ELR (cell line): ENCODE measurements around the gene DOCK2.

Source experiments
- DNase-seq: peaks from one replicate; pipeline ENCODE4 v3.0.0-alpha.2; 2015; ENCODE audit warnings: low read depth

Gene DOCK2

DNA sequence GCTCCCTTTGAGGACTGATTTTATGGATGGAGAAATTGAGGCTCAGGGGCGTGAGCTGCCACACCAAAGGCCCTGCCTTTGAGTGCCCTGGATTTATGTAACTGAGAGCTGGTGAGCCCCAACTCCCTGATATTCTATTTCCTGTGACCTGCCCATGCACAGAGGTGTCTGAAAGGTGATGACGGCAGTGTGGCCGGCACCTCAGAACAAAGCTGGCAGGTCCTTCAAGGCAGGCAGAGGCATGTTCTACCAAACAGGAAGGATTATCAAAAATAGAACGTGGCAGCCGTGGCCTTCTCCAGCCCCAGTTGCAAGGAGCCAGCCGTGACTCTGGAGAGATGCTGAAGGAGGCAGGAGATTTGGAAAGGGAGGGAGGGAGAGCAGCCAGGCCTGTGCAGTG lies 307.0 kb downstream of the DOCK2 start:
- no peak for DNase-seq

GRCh38 chr5:169944922-169945680 lies 308.0 kb downstream of the DOCK2 start:
- DNase-seq, result no peak

DNA sequence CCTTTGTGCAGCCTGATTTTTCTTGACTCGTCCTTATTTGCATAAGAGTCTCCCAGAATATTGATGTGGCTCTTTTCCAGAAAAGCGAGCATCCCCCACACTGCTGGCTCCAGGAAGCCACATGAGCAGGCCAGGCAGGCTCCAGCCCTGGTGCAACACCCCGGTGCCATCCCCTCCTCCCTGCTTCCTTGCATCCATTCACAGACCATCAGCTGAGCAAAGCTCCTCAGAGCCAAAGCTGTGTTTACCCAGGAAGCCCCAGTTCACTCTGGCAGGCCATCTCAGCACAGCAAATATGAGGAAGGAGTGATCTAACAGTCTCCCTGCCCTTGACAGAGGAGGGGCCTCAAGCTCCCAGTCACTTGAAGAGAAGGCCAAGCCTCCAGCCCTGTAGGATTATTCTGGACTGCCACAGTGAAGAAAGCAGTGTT lies 308.8 kb downstream of the DOCK2 start:
- peak; percentile 65 for DNase-seq

DNA sequence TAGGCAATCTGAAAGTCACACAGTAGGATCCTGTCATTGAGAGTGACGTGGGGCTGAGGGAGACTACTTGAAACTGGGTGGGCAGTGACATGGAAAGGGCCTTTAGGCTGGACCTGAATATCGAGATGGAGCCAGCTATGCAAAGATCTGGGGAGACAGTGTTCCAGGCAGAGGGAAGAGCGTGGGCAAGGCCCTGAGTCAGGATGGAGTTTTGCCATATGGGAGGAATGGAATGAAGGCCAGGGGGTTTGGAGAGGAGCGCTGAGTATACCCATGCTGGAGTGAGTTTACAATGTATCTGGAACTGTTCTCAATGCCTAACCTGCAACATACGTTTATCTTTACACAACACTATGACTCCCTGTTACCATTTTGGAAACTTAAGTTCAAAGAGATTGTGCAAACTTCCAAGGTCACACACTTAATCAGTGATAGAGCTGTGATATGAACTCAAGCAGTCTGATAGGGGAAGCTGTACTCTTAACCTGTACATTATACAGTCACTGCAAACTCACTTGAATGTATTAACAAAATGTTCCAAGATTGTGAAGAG lies 309.7 kb downstream of the DOCK2 start:
- DNase-seq, result no peak

DNA sequence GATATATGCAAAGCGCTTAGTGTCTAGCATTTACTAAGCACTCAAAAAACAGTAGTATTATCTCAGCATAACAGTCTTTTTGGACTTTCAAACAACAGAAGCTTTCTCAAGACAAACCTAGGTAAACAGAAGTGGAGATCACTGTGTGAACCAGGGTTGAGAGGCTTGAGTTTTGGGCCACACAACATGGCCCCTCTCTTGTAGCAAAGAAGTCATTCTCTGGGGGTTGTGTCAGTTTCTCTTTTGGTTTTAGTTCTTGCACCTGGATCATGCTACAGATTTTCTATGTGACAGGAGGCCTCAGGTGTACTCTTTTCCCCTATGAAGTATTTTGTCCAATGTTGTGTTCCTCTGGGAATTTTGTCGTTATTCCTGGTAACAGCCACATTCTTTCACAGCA lies 313.3 kb downstream of the DOCK2 start:
- DNase-seq, result no peak

GRCh38 chr5:169953196-169953595 lies 316.1 kb downstream of the DOCK2 start:
- DNase-seq, result peak; percentile 80

DNA sequence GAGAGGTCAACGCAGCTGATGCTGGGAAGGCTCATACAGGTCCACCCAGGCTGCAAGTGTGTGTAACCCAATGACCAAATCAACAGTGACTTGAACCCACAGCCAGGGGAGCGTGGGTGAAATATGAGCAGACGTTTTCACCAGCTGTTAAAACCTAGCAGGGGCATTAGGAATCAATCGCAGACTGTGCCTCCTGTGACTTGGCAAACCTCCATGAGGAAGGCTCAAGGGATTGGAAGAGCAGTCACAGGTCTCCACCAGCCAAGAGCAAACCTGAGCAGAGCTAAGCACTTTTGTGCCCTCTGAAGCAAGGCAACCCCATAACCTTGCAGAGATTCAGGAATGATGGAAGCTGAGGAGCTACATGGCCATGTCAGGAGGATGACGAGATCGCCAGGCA lies 317.7 kb downstream of the DOCK2 start:
- no peak for DNase-seq

DNA sequence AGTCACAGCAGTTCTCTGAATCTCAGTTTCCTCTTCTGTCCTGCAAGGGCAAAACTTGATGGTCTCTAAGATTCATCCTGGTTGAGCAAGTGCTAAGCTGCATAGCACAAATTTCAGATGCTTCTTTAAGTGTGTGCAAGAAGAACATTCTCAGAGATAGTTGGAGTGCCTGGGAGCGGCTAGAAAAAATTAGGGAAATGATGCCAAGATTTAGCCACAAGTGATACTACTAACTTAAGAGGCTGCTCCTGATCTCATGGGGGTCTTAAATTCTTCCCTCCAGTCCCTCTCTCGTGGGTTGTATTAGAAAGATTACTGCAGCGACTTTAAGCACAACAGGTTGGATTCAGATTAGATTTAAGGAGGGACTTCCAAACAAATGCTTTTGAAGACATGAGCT lies 319.1 kb downstream of the DOCK2 start:
- DNase-seq, result no peak

- DNase-seq, result peak; percentile 47
Measured at GRCh38 chr5:169956756-169957155, 319.7 kb downstream of the DOCK2 start.

DNA sequence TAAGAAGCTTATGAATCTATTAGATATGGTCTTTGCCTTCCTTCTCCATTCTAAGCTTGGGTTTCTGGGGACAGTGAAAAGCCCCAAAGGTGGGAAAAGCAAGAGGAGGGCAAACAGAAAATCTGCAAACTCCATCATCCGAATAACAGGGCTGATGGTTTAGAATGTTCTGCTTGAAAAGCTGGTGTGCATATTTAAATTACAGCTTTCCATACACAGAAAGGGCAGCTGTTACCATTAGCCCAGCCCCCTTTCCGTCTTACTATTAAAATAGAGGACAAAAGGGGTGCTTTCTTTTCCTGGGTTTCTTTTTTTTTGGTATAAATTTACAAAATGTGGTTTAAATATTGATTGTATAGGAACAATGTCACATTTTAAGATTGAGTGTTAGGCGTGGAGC lies 321.2 kb downstream of the DOCK2 start:
- no peak for DNase-seq

GRCh38 chr5:169960659-169961058 lies 323.6 kb downstream of the DOCK2 start:
- peak; percentile 52 for DNase-seq

- DNase-seq, result no peak
Measured at GRCh38 chr5:169964246-169964645, 327.2 kb downstream of the DOCK2 start.

- no peak for DNase-seq
Measured at GRCh38 chr5:169970339-169970738, 333.3 kb downstream of the DOCK2 start.

- DNase-seq, result peak; percentile 98
Measured at GRCh38 chr5:169970911-169971765, 334.1 kb downstream of the DOCK2 start.

GRCh38 chr5:169971780-169972179 lies 334.7 kb downstream of the DOCK2 start:
- DNase-seq, result peak; percentile 37

GRCh38 chr5:169973056-169973455 lies 336.0 kb downstream of the DOCK2 start:
- no peak for DNase-seq

DNA sequence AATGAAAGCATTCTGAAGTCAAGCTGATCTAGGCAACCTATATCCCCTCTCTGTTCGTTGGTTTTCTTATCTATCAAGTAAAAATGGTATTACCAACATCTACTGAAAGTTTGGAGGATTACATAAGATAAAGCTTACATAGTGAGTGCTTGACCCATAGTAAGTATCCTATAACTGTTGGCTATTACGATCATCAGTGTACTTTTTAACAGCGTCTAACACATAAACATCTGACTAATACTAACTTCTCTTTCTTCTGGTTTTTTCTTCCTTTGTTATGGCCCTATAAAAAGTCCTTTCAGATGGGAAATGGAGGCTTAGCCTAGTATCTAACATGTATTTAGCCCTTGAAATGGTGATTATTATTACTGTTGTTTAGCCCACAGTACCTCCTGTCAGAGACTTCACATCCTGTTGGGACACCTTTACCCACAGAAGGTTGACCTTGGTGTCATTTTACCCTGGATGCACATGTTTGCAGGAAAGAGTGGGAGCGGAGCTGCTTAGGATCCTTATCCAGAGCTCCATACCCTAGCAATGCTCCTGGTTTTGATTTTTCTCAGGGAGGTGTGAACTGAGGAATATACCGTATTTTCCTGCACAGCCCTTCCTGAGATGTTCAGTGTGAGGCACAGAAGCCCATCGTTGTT lies 337.2 kb downstream of the DOCK2 start:
- peak; percentile 34 for DNase-seq

GRCh38 chr5:169978714-169979113 lies 341.6 kb downstream of the DOCK2 start:
- DNase-seq, result peak; percentile 39

DNA sequence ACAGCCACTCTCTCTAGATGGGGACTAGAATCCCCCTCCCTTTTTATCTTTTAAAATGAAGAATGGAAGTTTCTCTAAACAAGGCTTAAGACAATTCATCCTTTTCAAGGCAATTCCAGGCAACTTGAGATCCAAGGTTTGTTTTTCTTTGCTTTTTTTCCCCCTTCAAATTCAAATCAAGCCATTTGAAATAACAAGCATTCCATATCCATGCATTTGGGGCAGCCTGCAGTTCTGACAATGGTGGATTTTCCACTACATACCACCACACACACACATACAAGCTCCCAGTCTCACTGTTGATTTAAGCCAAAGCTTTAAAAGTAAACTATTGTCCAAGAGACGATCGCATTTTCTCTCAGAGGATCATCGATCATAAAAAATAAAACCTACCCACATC lies 342.8 kb downstream of the DOCK2 start:
- DNase-seq, result peak; percentile 26

DNA sequence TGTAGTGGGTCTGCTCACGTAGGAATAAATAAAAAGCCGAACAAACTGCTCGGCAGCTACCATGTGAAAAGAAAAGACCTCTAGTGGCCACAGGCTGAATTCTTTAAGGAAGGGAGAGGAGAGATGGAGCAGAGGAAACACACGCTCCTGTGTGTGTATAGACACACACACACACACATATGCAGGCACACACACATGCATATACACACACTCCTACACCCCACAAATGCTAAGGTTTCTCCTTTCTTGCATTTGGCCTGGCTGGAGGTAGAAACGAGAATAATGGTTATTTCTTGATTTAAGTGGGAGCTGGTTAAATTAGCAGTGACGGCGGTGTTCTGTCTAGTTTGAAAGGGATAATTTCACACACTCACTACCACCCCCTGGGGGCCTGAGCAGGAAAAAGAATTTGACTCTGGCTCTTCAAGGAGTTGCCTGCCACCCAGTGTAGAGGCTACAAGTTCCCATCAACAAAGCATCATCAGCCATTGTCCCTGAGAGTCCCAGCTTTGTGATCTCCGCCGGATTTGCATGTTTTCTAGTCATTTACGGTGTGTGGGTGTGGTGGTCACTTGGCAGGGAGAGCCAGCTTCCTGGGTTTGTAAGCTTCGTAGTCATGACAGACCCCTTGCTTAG lies 343.5 kb downstream of the DOCK2 start, which contains the start of gene INSYN2B:
Gene INSYN2B (minus strand): TSS at position 78 of the 636 bp plus-strand sequence. CDS start 96,597 bp downstream, outside the sequence.
- DNase-seq, result peak; percentile 91

GRCh38 chr5:169988206-169988605 lies 351.1 kb downstream of the DOCK2 start:
- DNase-seq, result no peak

GRCh38 chr5:169988947-169989346 lies 351.9 kb downstream of the DOCK2 start:
- no peak for DNase-seq
